ENCODE data around the gene BCL2L11.
"Not testable (repeated sequence)": the region's sequence is repeated elsewhere in the genome, so short reads cannot be mapped to it uniquely, and the experiment has no call there.

BCL2L11 gene

DNA sequence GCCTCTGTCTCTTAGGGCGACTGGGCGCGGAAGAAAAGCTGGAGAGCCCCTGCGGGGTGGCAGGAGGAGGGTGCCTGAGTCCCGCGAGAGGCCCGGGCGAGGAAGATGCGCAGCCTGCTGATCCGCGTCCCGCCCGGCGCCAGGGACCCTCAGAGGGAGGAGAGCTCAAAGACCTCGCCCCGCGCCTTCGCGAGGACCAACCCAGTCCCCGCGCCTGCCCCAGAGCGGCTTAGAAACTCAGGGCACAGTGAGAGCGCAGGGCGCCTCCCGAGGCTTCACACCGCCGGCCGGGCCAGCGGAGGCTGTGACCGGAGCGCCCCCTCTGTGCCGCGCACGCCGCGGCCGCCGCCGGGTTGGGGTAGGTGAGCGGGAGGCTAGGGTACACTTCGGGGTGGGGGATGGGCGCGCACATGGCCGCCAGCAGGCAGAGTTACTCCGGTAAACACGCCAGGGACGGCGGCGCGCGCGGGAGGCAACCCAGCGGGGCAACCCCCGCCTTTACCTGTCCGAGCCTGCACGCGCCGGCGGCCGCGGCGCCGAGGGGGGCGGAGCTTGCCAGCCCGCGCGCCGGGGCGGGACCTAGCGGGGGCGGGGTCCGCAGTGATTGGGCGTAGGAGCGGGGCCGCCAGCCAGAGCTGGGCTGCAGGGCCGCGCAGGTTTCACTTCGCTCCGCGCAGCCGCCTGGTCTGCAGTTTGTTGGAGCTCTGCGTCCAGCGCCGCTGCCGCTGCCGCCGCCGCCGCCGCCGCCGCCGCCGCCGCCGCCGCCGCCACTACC lies at the start of gene BCL2L11:
TSS of gene BCL2L11 (plus strand) at position 662 of the 775 bp plus-strand sequence. CDS start 2,832 bp downstream, outside the sequence.
- no peaks in the 10 kb centered on the region for H3K9me3 Mint-ChIP-seq
- peaks cover 12% of the 10 kb centered on the region for H3K27me3 Mint-ChIP-seq
- peaks cover 10% of the 10 kb centered on the region for H3K36me3 Mint-ChIP-seq
- peaks cover 53% of the 10 kb centered on the region for H3K4me1 Mint-ChIP-seq
- peak within 1 kb of the TSS; percentile 89 for H3K27ac Mint-ChIP-seq
- H3K4me3 Mint-ChIP-seq = peak within 1 kb of the TSS; percentile 90

DNA sequence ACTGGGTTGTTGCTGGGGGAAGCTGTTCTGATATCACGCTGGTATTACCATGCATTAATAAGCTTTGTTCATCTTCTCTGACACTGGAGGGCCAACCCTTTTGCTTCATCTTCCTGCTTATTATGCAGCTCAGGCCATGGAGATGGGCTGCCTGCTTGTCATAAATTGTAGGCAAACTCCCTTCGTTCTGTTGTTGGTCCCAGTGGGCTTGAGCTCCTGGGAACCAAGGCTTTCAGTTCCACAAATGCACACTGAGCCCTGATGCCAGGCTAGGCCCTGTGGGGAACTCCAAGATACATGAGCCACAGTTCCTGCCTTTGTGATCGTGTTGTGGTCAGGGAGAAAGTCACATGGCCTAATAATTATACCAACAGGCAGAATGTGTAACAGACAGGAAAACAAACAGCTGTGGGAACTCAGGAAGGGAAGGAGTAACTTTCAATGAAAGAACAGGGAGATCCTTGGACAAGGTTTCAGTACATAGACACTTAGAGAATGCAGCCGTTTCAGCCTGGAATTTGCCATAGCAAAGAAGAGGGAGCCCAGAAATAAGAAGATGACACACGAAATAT lies 49.0 kb upstream of the BCL2L11 start:
- no peak overlapping the region for H3K4me3 Mint-ChIP-seq
- no peak overlapping the region for H3K27ac Mint-ChIP-seq
- no peaks in the 10 kb centered on the region for H3K4me1 Mint-ChIP-seq

GRCh38 chr2:111072220-111072871 lies 48.4 kb upstream of the BCL2L11 start:
- no peaks in the 10 kb centered on the region for H3K36me3 Mint-ChIP-seq
- H3K4me1 Mint-ChIP-seq = no peaks in the 10 kb centered on the region
- no peak overlapping the region for H3K4me3 Mint-ChIP-seq
- peaks cover 10% of the 10 kb centered on the region for H3K9me3 Mint-ChIP-seq
- H3K27ac Mint-ChIP-seq = no peak overlapping the region
- peaks cover 9% of the 10 kb centered on the region for H3K27me3 Mint-ChIP-seq

More for the DNA sequence above, 49.0 kb upstream of the BCL2L11 start:
- Mint-ChIP-seq H3K36me3 (no peaks in the 10 kb centered on the region), H3K9me3 (peaks cover 10% of the 10 kb centered on the region), H3K27me3 (peaks cover 9% of the 10 kb centered on the region)

DNA sequence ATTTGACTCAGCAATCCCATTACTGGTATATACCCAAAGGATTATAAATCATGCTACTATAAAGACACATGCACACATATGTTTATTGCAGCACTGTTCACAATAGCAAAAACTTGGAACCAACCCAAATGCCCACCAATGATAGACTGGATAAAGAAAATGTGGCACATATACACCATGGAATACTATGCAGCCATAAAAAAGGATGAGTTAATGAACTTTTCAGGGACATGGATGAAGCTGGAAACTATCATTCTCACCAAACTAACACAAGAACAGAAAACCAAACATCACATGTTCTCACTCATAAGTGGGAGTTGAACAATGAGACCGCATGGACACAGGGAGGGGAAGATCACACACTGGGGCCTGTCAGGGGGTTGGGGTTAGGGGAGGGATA lies 38.1 kb upstream of the BCL2L11 start:
- peaks cover 37% of the 10 kb centered on the region for H3K27me3 Mint-ChIP-seq
- not testable (repeated sequence) for H3K36me3 Mint-ChIP-seq, H3K9me3 Mint-ChIP-seq

DNA sequence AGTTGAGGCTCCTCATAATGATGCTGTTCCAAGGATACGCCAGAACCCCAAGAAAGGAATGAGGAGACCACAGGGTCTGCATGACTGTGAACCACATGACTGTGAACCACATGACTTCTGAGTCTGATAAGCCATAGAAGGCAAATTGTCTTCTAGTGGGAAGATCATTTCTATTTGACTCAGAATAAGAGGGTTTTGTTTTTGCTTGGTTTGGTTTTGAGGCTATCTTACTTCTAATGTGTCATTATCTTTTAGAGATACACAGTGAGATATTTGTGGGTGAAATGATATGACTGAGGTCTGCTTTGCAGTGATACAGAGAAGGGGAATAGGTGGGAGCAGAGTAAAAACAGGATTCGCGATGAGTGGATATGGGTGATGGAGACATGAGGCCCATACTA lies 28.9 kb upstream of the BCL2L11 start:
- H3K36me3 Mint-ChIP-seq = no peaks in the 10 kb centered on the region
- no peaks in the 10 kb centered on the region for H3K4me1 Mint-ChIP-seq
- H3K27me3 Mint-ChIP-seq = peaks cover 10% of the 10 kb centered on the region
- no peak overlapping the region for H3K4me3 Mint-ChIP-seq
- H3K27ac Mint-ChIP-seq = no peak overlapping the region
- H3K9me3 Mint-ChIP-seq = no peaks in the 10 kb centered on the region

More for the DNA sequence above, 38.1 kb upstream of the BCL2L11 start:
- H3K27ac Mint-ChIP-seq = peak overlapping the region; percentile 56
- H3K4me1 Mint-ChIP-seq, H3K4me3 Mint-ChIP-seq: not testable (repeated sequence)

- H3K4me3 Mint-ChIP-seq = no peak overlapping the region
- H3K27me3 Mint-ChIP-seq = peaks cover 9% of the 10 kb centered on the region
- H3K36me3 Mint-ChIP-seq = no peaks in the 10 kb centered on the region
- no peaks in the 10 kb centered on the region for H3K9me3 Mint-ChIP-seq
- H3K4me1 Mint-ChIP-seq = no peaks in the 10 kb centered on the region
- H3K27ac Mint-ChIP-seq = no peak overlapping the region
Observed at GRCh38 chr2:111094691-111095090, 26.0 kb upstream of the BCL2L11 start.

DNA sequence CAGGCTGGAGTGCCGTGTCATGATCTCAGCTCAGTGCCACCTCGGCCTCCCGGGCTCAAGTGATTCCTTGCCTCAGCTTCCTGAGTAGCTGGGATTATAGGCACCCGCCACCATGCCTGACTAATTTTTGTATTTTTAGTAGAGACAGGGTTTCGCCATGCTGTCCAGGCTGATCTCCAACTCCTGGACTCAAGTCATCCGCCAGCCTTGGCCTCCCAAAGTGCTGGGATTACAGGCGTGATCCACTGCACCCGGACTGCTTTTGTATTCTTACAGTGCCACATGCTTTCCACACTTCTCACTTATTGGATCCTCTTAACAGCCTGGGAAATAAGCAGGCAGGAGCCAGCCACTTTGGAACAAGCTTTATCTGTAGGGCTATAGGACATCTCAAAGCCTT lies 25.3 kb upstream of the BCL2L11 start:
- H3K36me3 Mint-ChIP-seq = no peaks in the 10 kb centered on the region

DNA sequence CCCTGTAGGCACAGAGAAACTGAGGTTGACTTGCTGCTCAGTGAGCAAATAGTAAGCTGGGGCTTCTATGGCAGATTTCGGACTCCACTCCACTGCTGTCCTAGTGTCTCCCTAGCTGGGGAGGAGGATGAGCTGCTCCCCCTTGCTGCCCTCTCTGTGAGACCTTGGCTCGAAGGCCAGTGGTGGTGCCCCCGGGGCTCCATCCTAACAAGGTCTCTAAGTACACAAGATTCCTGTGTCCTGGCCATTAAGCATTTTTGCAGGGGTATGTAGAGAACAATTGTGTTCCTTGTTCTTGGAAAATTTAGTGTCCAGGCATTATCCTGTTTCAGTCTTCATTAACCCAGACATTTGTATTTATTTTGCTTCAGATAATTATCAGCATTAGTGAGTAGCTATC lies 21.3 kb upstream of the BCL2L11 start:
- Mint-ChIP-seq H3K4me1 (no peaks in the 10 kb centered on the region), H3K4me3 (no peak overlapping the region), H3K27me3 (peaks cover 6% of the 10 kb centered on the region), H3K9me3 (no peaks in the 10 kb centered on the region), H3K36me3 (no peaks in the 10 kb centered on the region), H3K27ac (no peak overlapping the region)

More for the DNA sequence above, 25.3 kb upstream of the BCL2L11 start:
- Mint-ChIP-seq H3K4me1 (no peaks in the 10 kb centered on the region), H3K27me3 (peaks cover 7% of the 10 kb centered on the region), H3K4me3 (no peak overlapping the region), H3K9me3 (no peaks in the 10 kb centered on the region), H3K27ac (no peak overlapping the region)

GRCh38 chr2:111100087-111100764 lies 20.5 kb upstream of the BCL2L11 start:
- Mint-ChIP-seq H3K36me3 (no peaks in the 10 kb centered on the region), H3K4me1 (no peaks in the 10 kb centered on the region), H3K27me3 (peaks cover 8% of the 10 kb centered on the region), H3K27ac (no peak overlapping the region), H3K4me3 (no peak overlapping the region), H3K9me3 (no peaks in the 10 kb centered on the region)

DNA sequence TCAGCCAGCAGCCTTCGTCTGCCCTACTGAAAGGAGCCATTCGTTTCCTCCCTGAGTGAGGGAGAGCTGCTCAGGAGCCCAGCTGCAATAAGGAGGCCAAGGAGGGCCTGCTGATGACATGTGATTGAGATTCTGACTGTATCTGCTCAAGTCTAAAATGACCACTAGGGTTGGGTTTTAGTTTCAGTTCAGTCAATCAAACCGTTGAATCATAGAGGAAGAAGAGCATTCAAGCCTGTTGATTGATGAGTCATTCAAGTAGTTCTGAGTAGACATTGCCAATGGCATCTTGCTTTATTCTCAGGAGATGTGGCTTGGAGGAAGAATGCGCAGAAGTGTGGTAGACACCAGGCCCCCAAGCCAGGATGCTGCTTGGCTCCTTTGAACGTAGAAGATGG lies 19.9 kb upstream of the BCL2L11 start:
- H3K27ac Mint-ChIP-seq = no peak overlapping the region
- no peak overlapping the region for H3K4me3 Mint-ChIP-seq

GRCh38 chr2:111101592-111101991 lies 19.1 kb upstream of the BCL2L11 start:
- Mint-ChIP-seq H3K4me3 (no peak overlapping the region), H3K4me1 (no peaks in the 10 kb centered on the region), H3K27ac (no peak overlapping the region), H3K27me3 (peaks cover 14% of the 10 kb centered on the region), H3K9me3 (no peaks in the 10 kb centered on the region), H3K36me3 (no peaks in the 10 kb centered on the region)

More for the DNA sequence above, 19.9 kb upstream of the BCL2L11 start:
- no peaks in the 10 kb centered on the region for H3K36me3 Mint-ChIP-seq
- peaks cover 10% of the 10 kb centered on the region for H3K27me3 Mint-ChIP-seq
- no peaks in the 10 kb centered on the region for H3K9me3 Mint-ChIP-seq
- H3K4me1 Mint-ChIP-seq = no peaks in the 10 kb centered on the region

DNA sequence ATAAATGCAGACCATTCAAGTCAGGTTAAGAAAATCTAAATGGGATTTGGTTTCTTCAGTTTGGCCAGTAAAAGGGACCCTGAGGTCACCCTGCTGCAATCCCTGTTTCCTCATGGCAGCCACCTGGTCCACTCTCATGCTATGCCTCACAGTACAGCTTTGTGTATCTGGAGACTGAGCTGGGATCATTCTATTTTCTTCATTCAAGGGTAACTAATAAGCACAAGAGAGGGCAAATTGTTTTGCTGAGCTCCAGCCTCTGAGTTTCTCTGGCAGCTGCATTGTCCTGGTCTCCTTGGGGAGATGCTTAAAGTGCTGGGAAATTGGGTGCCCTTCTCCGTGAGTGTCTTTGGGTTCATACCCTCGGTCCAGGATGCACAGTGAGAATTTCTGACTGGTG lies 18.5 kb upstream of the BCL2L11 start:
- H3K4me1 Mint-ChIP-seq = no peaks in the 10 kb centered on the region
- H3K36me3 Mint-ChIP-seq = no peaks in the 10 kb centered on the region
- no peak overlapping the region for H3K4me3 Mint-ChIP-seq
- no peak overlapping the region for H3K27ac Mint-ChIP-seq
- H3K9me3 Mint-ChIP-seq = no peaks in the 10 kb centered on the region
- H3K27me3 Mint-ChIP-seq = peaks cover 12% of the 10 kb centered on the region

DNA sequence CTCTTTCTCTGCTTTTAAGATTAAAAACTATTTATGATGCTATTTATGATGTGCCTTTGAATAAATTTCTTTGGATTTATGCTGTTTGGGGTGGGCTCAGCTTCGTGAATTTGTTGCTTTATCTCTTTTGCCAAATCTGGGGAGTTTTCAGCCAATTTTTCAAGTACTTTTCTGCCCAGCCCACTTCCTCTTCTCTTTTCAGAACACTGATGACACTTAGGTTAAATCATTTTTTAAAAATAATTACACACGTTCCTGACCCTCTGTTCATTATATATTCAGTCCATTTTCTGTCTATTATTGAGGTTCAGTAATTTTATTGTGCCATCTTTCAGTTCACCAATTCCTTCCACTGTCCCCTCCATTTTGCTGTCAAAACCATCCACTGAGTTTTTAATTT lies 14.8 kb upstream of the BCL2L11 start:
- no peak overlapping the region for H3K4me3 Mint-ChIP-seq
- peaks cover 24% of the 10 kb centered on the region for H3K27me3 Mint-ChIP-seq
- peaks cover 2% of the 10 kb centered on the region for H3K36me3 Mint-ChIP-seq
- H3K9me3 Mint-ChIP-seq = no peaks in the 10 kb centered on the region
- H3K27ac Mint-ChIP-seq = no peak overlapping the region
- no peaks in the 10 kb centered on the region for H3K4me1 Mint-ChIP-seq

- Mint-ChIP-seq H3K4me1 (no peaks in the 10 kb centered on the region), H3K27ac (no peak overlapping the region), H3K9me3 (no peaks in the 10 kb centered on the region), H3K36me3 (peaks cover 2% of the 10 kb centered on the region), H3K4me3 (no peak overlapping the region), H3K27me3 (peaks cover 24% of the 10 kb centered on the region)
Observed at GRCh38 chr2:111106706-111107105, 14.0 kb upstream of the BCL2L11 start.

DNA sequence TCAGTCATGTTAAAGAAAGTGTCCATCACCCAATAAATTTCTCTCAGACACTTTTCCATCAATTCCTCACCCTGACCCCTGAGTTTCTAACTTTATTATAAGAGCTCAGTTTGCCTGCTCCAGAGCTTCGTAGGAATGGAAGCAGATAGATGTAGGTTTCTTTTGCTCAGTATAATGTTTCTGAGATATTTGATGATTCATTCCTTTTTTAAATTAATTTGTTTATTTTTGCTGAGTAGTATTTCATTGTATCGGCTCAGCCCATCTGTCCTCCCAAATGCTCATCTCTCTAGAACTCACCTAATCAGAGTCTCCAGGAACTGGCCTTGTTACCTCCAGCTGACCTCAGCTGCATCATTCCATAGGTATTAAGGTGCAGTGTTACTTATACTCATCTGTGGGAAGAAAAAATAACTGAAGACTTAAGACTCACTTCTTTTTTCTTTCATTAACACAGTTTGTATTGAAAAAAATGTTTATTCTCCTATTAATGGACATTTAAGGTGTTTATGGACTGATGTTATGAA lies 11.9 kb upstream of the BCL2L11 start:
- Mint-ChIP-seq H3K36me3 (peaks cover 2% of the 10 kb centered on the region), H3K9me3 (no peaks in the 10 kb centered on the region), H3K27ac (no peak overlapping the region), H3K4me3 (no peak overlapping the region), H3K27me3 (peaks cover 33% of the 10 kb centered on the region), H3K4me1 (no peaks in the 10 kb centered on the region)

Measured in activated naive CD4-positive, alpha-beta T cell treated with anti-CD3 and anti-CD28 coated beads, Interleukin-2, amount 50 U/mL, for 24 hours (primary cell).